Endodermal cell (in vitro differentiated cells): ENCODE data around the gene GFOD1. TPM values are rescaled to one million over a fixed set of nuclear protein-coding genes. Genes with fewer than 3 reads are reported as not detected.

Experiments used
- DNase-seq: peaks from one replicate; pipeline ENCODE4 v3.0.0-alpha.2; 2017
- H3K27ac ChIP-seq: 2 replicates; pipeline ENCODE4 v1.5.1; 2013; ENCODE audit warnings: mild to moderate bottlenecking, low read depth, low read length, moderate library complexity
- H3K27me3 ChIP-seq: 2 replicates; pipeline ENCODE4 v1.6.1; 2013; ENCODE audit warnings: mild to moderate bottlenecking, low read length, moderate library complexity; ENCODE audit not compliant: insufficient read depth, control insufficient read depth, poor library complexity, severe bottlenecking
- H3K36me3 ChIP-seq: 2 replicates; pipeline ENCODE4 v1.7.0; 2013; ENCODE audit warnings: mild to moderate bottlenecking, low read length, moderate library complexity; ENCODE audit not compliant: control insufficient read depth, insufficient read depth
- H3K4me1 ChIP-seq: one replicate; pipeline ENCODE4 v1.7.0; 2013; ENCODE audit warnings: low read length; ENCODE audit not compliant: control insufficient read depth, insufficient read depth
- H3K4me3 ChIP-seq: 2 replicates; pipeline ENCODE4 v1.5.1; 2013; ENCODE audit warnings: mild to moderate bottlenecking, low read length, moderate library complexity
- H3K9ac ChIP-seq: 2 replicates; pipeline ENCODE4 v1.6.1; 2013; ENCODE audit warnings: mild to moderate bottlenecking, low read length, moderate library complexity; ENCODE audit not compliant: poor library complexity, severe bottlenecking; ENCODE audit errors: extremely low read depth
- H3K9me3 ChIP-seq: 2 replicates; pipeline ENCODE4 v1.6.1; 2013; ENCODE audit warnings: mild to moderate bottlenecking, low read length, moderate library complexity; ENCODE audit not compliant: control insufficient read depth
- H3K27ac Mint-ChIP-seq: 2 replicates; pipeline ENCODE4 v1.8.0; 2020; ENCODE audit warnings: mixed read lengths
- H3K27me3 Mint-ChIP-seq: 2 replicates; pipeline ENCODE4 v1.8.0; 2021; ENCODE audit warnings: mild to moderate bottlenecking, mixed read lengths; ENCODE audit not compliant: insufficient read depth
- H3K36me3 Mint-ChIP-seq: 2 replicates; pipeline ENCODE4 v1.8.0; 2020; ENCODE audit warnings: low read depth, mixed read lengths
- H3K4me1 Mint-ChIP-seq: 2 replicates; pipeline ENCODE4 v1.8.0; 2020; ENCODE audit warnings: mixed read lengths
- H3K4me3 Mint-ChIP-seq: 2 replicates; pipeline ENCODE4 v1.8.0; 2020; ENCODE audit warnings: mild to moderate bottlenecking, moderate library complexity, mixed read lengths
- H3K9me3 Mint-ChIP-seq: 2 replicates; pipeline ENCODE4 v1.8.0; 2020; ENCODE audit warnings: mild to moderate bottlenecking, mixed read lengths
- WGBS, 2 experiments: methylation state at CpG; one replicate each; pipeline versions ENCODE4 v1.1.5 to v1.1.7; 2013; ENCODE audit warnings: missing lambda C conversion rate in 2 of 2, mixed read lengths in 1 of 2; ENCODE audit not compliant: insufficient coverage in 1 of 2, insufficient read length in 1 of 2; 5-methylcytosine and 5-hydroxymethylcytosine counted together
- total RNA-seq, 2 donors: library from RNA; stranded (reverse); fragmentation: NEBNext Ultra II Directional in 1 of 2; extraction: Animal tissue kit (Norgen Biotek cat#: 25700) in 1 of 2; gene quantifications; 2 replicates in 1 of 2; 3 replicates in 1 of 2; pipeline ENCODE4 v1.2.1, GENCODE V29; 2021
- TF ChIP-seq, protein P1 (sequence below): fragments of 200-600 bp; sonication (generic); conservative IDR thresholded peaks from 2 replicates; pipeline ENCODE4 v1.5.0; 2021; ENCODE audit warnings: antibody characterized with exemption, mild to moderate bottlenecking

Gene GFOD1
- total RNA-seq, 2 donors from 2014 or later, result 0.71 to 1.9 TPM

DNA sequence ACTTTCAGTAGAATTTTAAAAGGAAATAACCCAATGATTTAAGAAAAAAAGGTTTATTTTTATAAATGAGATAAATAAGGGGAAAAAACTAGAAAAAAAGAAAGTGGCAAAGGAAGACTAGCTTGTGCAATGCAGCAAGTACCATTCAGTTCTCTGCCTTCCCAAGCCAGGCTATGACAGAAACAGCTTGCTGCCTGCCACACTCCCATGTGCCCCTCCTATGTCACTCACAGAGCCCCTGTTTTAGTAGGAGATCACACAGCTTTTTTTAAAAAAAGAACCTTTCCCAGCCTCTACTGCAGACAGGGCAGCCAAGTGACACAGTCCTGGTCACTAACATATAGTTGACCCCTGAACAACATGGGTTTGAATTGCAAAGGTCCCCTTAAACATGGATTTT, 172.6 kb downstream of the GFOD1 start:
- Mint-ChIP-seq H3K9me3 (no peaks in the 10 kb centered on the region), H3K27me3 (no peaks in the 10 kb centered on the region), H3K27ac (no peak overlapping the region), H3K4me3 (no peak overlapping the region), H3K36me3 (peaks cover 75% of the 10 kb centered on the region), H3K4me1 (no peaks in the 10 kb centered on the region)
- no peak overlapping the region for H3K9ac ChIP-seq
- no peak overlapping the region for H3K4me3 ChIP-seq
- no peak overlapping the region for H3K27ac ChIP-seq
- H3K4me1 ChIP-seq, result no peaks in the 10 kb centered on the region
- no peaks in the 10 kb centered on the region for H3K27me3 ChIP-seq
- peaks cover 85% of the 10 kb centered on the region for H3K36me3 ChIP-seq
- H3K9me3 ChIP-seq, result no peaks in the 10 kb centered on the region
- TF ChIP-seq, protein P1, sequence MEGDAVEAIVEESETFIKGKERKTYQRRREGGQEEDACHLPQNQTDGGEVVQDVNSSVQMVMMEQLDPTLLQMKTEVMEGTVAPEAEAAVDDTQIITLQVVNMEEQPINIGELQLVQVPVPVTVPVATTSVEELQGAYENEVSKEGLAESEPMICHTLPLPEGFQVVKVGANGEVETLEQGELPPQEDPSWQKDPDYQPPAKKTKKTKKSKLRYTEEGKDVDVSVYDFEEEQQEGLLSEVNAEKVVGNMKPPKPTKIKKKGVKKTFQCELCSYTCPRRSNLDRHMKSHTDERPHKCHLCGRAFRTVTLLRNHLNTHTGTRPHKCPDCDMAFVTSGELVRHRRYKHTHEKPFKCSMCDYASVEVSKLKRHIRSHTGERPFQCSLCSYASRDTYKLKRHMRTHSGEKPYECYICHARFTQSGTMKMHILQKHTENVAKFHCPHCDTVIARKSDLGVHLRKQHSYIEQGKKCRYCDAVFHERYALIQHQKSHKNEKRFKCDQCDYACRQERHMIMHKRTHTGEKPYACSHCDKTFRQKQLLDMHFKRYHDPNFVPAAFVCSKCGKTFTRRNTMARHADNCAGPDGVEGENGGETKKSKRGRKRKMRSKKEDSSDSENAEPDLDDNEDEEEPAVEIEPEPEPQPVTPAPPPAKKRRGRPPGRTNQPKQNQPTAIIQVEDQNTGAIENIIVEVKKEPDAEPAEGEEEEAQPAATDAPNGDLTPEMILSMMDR, result no peak
- DNase-seq, result no peak

DNA sequence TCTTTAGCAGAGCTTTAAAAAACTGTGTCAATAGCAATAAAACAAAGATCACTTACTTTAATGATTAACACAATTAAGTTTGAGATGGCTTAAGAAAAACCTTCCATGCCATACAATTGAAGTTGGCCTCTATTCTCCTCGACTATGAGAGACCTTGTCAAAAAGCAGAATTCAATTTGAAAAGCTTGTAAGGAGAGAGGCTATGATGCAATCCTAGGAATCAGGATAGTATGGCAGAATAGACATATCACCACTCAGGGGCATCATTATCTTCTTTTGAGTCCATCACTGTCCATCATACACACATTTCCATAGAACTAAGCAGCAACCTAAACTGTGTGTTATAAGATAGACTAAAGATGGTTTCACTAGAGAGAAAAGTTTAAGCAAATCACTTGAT, 176.2 kb downstream of the GFOD1 start:
- H3K9me3 Mint-ChIP-seq, result no peaks in the 10 kb centered on the region
- H3K27ac Mint-ChIP-seq, result no peak overlapping the region
- H3K4me1 Mint-ChIP-seq, result no peaks in the 10 kb centered on the region
- H3K36me3 ChIP-seq, result peaks cover 85% of the 10 kb centered on the region
- H3K27me3 Mint-ChIP-seq, result no peaks in the 10 kb centered on the region
- H3K36me3 Mint-ChIP-seq, result peaks cover 70% of the 10 kb centered on the region
- H3K9ac ChIP-seq, result no peak overlapping the region
- DNase-seq, result no peak
- no peak overlapping the region for H3K27ac ChIP-seq
- no peak overlapping the region for H3K4me3 Mint-ChIP-seq
- WGBS, 2 experiments, result 40 to 50% methylated on average over 1 of the region's 1 CpG
- H3K4me3 ChIP-seq, result no peak overlapping the region
- no peaks in the 10 kb centered on the region for H3K9me3 ChIP-seq
- H3K27me3 ChIP-seq, result no peaks in the 10 kb centered on the region
- H3K4me1 ChIP-seq, result no peaks in the 10 kb centered on the region
- TF ChIP-seq, protein P1, result no peak

DNA sequence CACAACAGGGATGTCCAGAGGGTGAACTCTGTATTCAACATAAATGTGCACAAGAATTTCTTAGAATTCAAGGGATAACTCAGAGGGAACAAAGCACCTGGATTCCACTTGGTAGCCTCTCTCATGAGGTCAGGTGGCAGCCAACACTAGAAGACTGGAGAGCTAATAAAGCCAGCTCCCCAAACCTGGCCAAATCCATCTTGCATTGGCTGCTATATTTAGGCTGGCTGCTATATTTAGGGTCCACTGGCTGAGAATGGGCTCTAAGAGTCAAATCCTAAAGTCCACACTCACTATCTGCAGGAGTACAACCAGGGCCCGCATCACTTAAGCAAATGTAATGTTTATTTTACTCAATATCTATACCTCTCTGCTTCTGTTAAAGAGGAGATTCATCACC, 179.1 kb downstream of the GFOD1 start:
- Mint-ChIP-seq H3K27ac (no peak overlapping the region), H3K36me3 (peaks cover 64% of the 10 kb centered on the region), H3K4me3 (no peak overlapping the region), H3K27me3 (no peaks in the 10 kb centered on the region), H3K4me1 (no peaks in the 10 kb centered on the region), H3K9me3 (no peaks in the 10 kb centered on the region)
- TF ChIP-seq, protein P1, result no peak
- Histone ChIP-seq H3K36me3 (peaks cover 84% of the 10 kb centered on the region), H3K27me3 (no peaks in the 10 kb centered on the region), H3K9ac (no peak overlapping the region), H3K4me3 (no peak overlapping the region), H3K4me1 (no peaks in the 10 kb centered on the region), H3K9me3 (no peaks in the 10 kb centered on the region), H3K27ac (no peak overlapping the region)
- no peak for DNase-seq
- 100% methylated on average over 1 of the region's 1 CpG; no CpG with 5 or more reads in 1 of the 2 experiments for WGBS, 2 experiments

Other genes with a start within 250 kb of the GFOD1 start
- 10 to 100 TPM; 37.7 to 59.0 TPM for gene TBC1D7, start 159.1 kb downstream of the GFOD1 start, total RNA-seq
- gene SIRT5, start 87.0 kb upstream of the GFOD1 start, total RNA-seq, result 10 to 100 TPM; 12.1 to 19.0 TPM
- gene NOL7, start 127.7 kb upstream of the GFOD1 start, total RNA-seq, result 10 to 100 TPM; 47.8 to 52.9 TPM
- 10 to 100 TPM; 43.7 to 45.4 TPM for gene RANBP9, start 224.2 kb upstream of the GFOD1 start, total RNA-seq